HG02885 (cell line): Measurements from ENCODE around the gene ZFP62.
"Not testable (repeated sequence)": the region's sequence is repeated elsewhere in the genome, so short reads cannot be mapped to it uniquely, and the experiment has no call there.

ENCODE experiments used
- ATAC-seq: cut with Tn5 transposase; IDR thresholded peaks from one replicate; pipeline ENCODE4 v1.9.1; 2021; ENCODE audit warnings: mild to moderate bottlenecking; ENCODE audit not compliant: unreplicated experiment, poor library complexity

The ZFP62 gene

GRCh38 chr5:180860887-180861822, at the start of gene ZFP62:
TSS of gene ZFP62 (minus strand) at chr5:180861276. CDS start at chr5:180861219, 57 bp downstream.
- ATAC-seq: peak; percentile 86

GRCh38 chr5:180910735-180911134, 49.7 kb upstream of the ZFP62 start:
- ATAC-seq: no peak

GRCh38 chr5:180910182-180910581, 49.1 kb upstream of the ZFP62 start:
- ATAC-seq: no peak

GRCh38 chr5:180909782-180910181, 48.7 kb upstream of the ZFP62 start:
- ATAC-seq: no peak

- ATAC-seq: no peak
Measured at GRCh38 chr5:180908998-180909731, 48.1 kb upstream of the ZFP62 start.

GRCh38 chr5:180908400-180908799, 47.3 kb upstream of the ZFP62 start:
- ATAC-seq: no peak

- ATAC-seq: no peak
Measured at GRCh38 chr5:180901319-180902009, 40.4 kb upstream of the ZFP62 start.

GRCh38 chr5:180900178-180900577, 39.1 kb upstream of the ZFP62 start:
- ATAC-seq: no peak

- no peak for ATAC-seq
Measured at GRCh38 chr5:180898621-180899246, 37.7 kb upstream of the ZFP62 start, which contains the start of gene BTNL8. TSS of gene BTNL8 (plus strand) at chr5:180899159. CDS start at chr5:180899311, 152 bp downstream.

- ATAC-seq: not testable (repeated sequence)
Measured at GRCh38 chr5:180895330-180895729, 34.3 kb upstream of the ZFP62 start.

- ATAC-seq: no peak
Measured at GRCh38 chr5:180889381-180889780, 28.3 kb upstream of the ZFP62 start.

- not testable (repeated sequence) for ATAC-seq
Measured at GRCh38 chr5:180885845-180886529, 24.9 kb upstream of the ZFP62 start.

- no peak for ATAC-seq
Measured at GRCh38 chr5:180875860-180876426, 14.9 kb upstream of the ZFP62 start.

GRCh38 chr5:180874804-180875582, 13.9 kb upstream of the ZFP62 start:
- ATAC-seq: no peak

GRCh38 chr5:180873615-180874520, 12.8 kb upstream of the ZFP62 start:
- ATAC-seq: peak; percentile 50

GRCh38 chr5:180872419-180872818, 11.3 kb upstream of the ZFP62 start:
- ATAC-seq: no peak

GRCh38 chr5:180870276-180871068, 9.4 kb upstream of the ZFP62 start:
- ATAC-seq: no peak
